Measurements from ENCODE around the gene LPCAT2.

The LPCAT2 gene

GRCh38 chr16:55576384-55576783 is 67.5 kb downstream of the LPCAT2 start:
- Histone ChIP-seq H3K4me1 (ENCODE audit: control insufficient read depth, low read depth, low read length) (no peaks in the 10 kb centered on the region), H3K79me2 (ENCODE audit: control insufficient read depth, insufficient read depth, low read length) (no peaks in the 10 kb centered on the region), H4K5ac (ENCODE audit: low read length) (no peak overlapping the region), H3K27ac (ENCODE audit: low read depth, low read length) (no peak overlapping the region), H3K18ac (ENCODE audit: low read length) (no peak overlapping the region), H2BK15ac (replicated peaks; ENCODE audit: low read depth) (no peak overlapping the region), H3K56ac (ENCODE audit: low read length) (no peak overlapping the region), H2BK120ac (ENCODE audit: low read depth, low read length) (no peak overlapping the region), H4K8ac (ENCODE audit: low read depth, low read length) (no peak overlapping the region), H3K23ac (ENCODE audit: low read length) (no peak overlapping the region), H3K4me3 (ENCODE audit: low read length) (no peak overlapping the region), H3K36me3 (ENCODE audit: control insufficient read depth, insufficient read depth, low read length) (no peaks in the 10 kb centered on the region), H3K79me1 (ENCODE audit: low read length) (no peaks in the 10 kb centered on the region), H3K4me2 (ENCODE audit: low read length) (no peak overlapping the region), H2AK5ac (ENCODE audit: low read length) (no peak overlapping the region), H3K4ac (ENCODE audit: low read depth, low read length) (no peak overlapping the region), H2BK5ac (ENCODE audit: low read length) (no peak overlapping the region), H3K9ac (ENCODE audit: low read length) (no peak overlapping the region), H3K27me3 (ENCODE audit: insufficient read depth, low read length, poor library complexity) (no peaks in the 10 kb centered on the region)
- WGBS (ENCODE audit: extremely low coverage, insufficient coverage, low lambda C conversion rate) = no CpG with 5 or more reads among the region's 2 CpGs
- DNase-seq = no peak

- H3K56ac ChIP-seq (ENCODE audit: low read length) = no peak overlapping the region
- H3K36me3 ChIP-seq (ENCODE audit: control insufficient read depth, insufficient read depth, low read length) = no peaks in the 10 kb centered on the region
- H3K23ac ChIP-seq (ENCODE audit: low read length) = no peak overlapping the region
- no peaks in the 10 kb centered on the region for H3K27me3 ChIP-seq (ENCODE audit: insufficient read depth, low read length, poor library complexity)
- H3K4ac ChIP-seq (ENCODE audit: low read depth, low read length) = no peak overlapping the region
- H2BK15ac ChIP-seq (replicated peaks; ENCODE audit: low read depth) = no peak overlapping the region
- no CpG with 5 or more reads among the region's 3 CpGs for WGBS (ENCODE audit: extremely low coverage, insufficient coverage, low lambda C conversion rate)
- no peak overlapping the region for H2AK5ac ChIP-seq (ENCODE audit: low read length)
- H4K5ac ChIP-seq (ENCODE audit: low read length) = no peak overlapping the region
- no peak overlapping the region for H2BK120ac ChIP-seq (ENCODE audit: low read depth, low read length)
- H3K27ac ChIP-seq (ENCODE audit: low read depth, low read length) = no peak overlapping the region
- H2BK5ac ChIP-seq (ENCODE audit: low read length) = no peak overlapping the region
- H3K79me1 ChIP-seq (ENCODE audit: low read length) = no peaks in the 10 kb centered on the region
- no peaks in the 10 kb centered on the region for H3K79me2 ChIP-seq (ENCODE audit: control insufficient read depth, insufficient read depth, low read length)
- no peak overlapping the region for H3K18ac ChIP-seq (ENCODE audit: low read length)
- no peak overlapping the region for H4K8ac ChIP-seq (ENCODE audit: low read depth, low read length)
- no peak for DNase-seq
- no peak overlapping the region for H3K9ac ChIP-seq (ENCODE audit: low read length)
- H3K4me3 ChIP-seq (ENCODE audit: low read length) = no peak overlapping the region
- H3K4me2 ChIP-seq (ENCODE audit: low read length) = no peak overlapping the region
- H3K4me1 ChIP-seq (ENCODE audit: control insufficient read depth, low read depth, low read length) = no peaks in the 10 kb centered on the region
Observed at GRCh38 chr16:55577887-55578286, 69.0 kb downstream of the LPCAT2 start.

GRCh38 chr16:55585631-55586030 is 76.8 kb downstream of the LPCAT2 start:
- no peak overlapping the region for H4K8ac ChIP-seq (ENCODE audit: low read depth, low read length)
- H2BK15ac ChIP-seq (replicated peaks; ENCODE audit: low read depth) = no peak overlapping the region
- H4K5ac ChIP-seq (ENCODE audit: low read length) = no peak overlapping the region
- WGBS (ENCODE audit: extremely low coverage, insufficient coverage, low lambda C conversion rate) = no CpG with 5 or more reads among the region's 2 CpGs
- H3K4me1 ChIP-seq (ENCODE audit: control insufficient read depth, low read depth, low read length) = no peaks in the 10 kb centered on the region
- no peak overlapping the region for H3K27ac ChIP-seq (ENCODE audit: low read depth, low read length)
- no peak for DNase-seq
- H3K27me3 ChIP-seq (ENCODE audit: insufficient read depth, low read length, poor library complexity) = no peaks in the 10 kb centered on the region
- no peak overlapping the region for H3K9ac ChIP-seq (ENCODE audit: low read length)
- H2BK5ac ChIP-seq (ENCODE audit: low read length) = no peak overlapping the region
- no peak overlapping the region for H3K18ac ChIP-seq (ENCODE audit: low read length)
- H3K4me3 ChIP-seq (ENCODE audit: low read length) = no peak overlapping the region
- H3K4ac ChIP-seq (ENCODE audit: low read depth, low read length) = no peak overlapping the region
- H3K79me1 ChIP-seq (ENCODE audit: low read length) = no peaks in the 10 kb centered on the region
- H3K36me3 ChIP-seq (ENCODE audit: control insufficient read depth, insufficient read depth, low read length) = no peaks in the 10 kb centered on the region
- no peaks in the 10 kb centered on the region for H3K79me2 ChIP-seq (ENCODE audit: control insufficient read depth, insufficient read depth, low read length)
- no peak overlapping the region for H3K23ac ChIP-seq (ENCODE audit: low read length)
- H2BK120ac ChIP-seq (ENCODE audit: low read depth, low read length) = no peak overlapping the region
- H2AK5ac ChIP-seq (ENCODE audit: low read length) = no peak overlapping the region
- H3K56ac ChIP-seq (ENCODE audit: low read length) = no peak overlapping the region
- no peak overlapping the region for H3K4me2 ChIP-seq (ENCODE audit: low read length)

GRCh38 chr16:55588799-55589198 is 79.9 kb downstream of the LPCAT2 start:
- H3K18ac ChIP-seq (ENCODE audit: low read length) = no peak overlapping the region
- H3K4me1 ChIP-seq (ENCODE audit: control insufficient read depth, low read depth, low read length) = no peaks in the 10 kb centered on the region
- H4K8ac ChIP-seq (ENCODE audit: low read depth, low read length) = no peak overlapping the region
- H3K36me3 ChIP-seq (ENCODE audit: control insufficient read depth, insufficient read depth, low read length) = no peaks in the 10 kb centered on the region
- no peak overlapping the region for H3K4ac ChIP-seq (ENCODE audit: low read depth, low read length)
- no peak overlapping the region for H3K4me2 ChIP-seq (ENCODE audit: low read length)
- no peak overlapping the region for H4K5ac ChIP-seq (ENCODE audit: low read length)
- H2AK5ac ChIP-seq (ENCODE audit: low read length) = no peak overlapping the region
- no peak overlapping the region for H3K23ac ChIP-seq (ENCODE audit: low read length)
- no peak overlapping the region for H3K4me3 ChIP-seq (ENCODE audit: low read length)
- DNase-seq = no peak
- no peak overlapping the region for H2BK15ac ChIP-seq (replicated peaks; ENCODE audit: low read depth)
- H2BK120ac ChIP-seq (ENCODE audit: low read depth, low read length) = no peak overlapping the region
- no peaks in the 10 kb centered on the region for H3K79me1 ChIP-seq (ENCODE audit: low read length)
- H2BK5ac ChIP-seq (ENCODE audit: low read length) = no peak overlapping the region
- H3K79me2 ChIP-seq (ENCODE audit: control insufficient read depth, insufficient read depth, low read length) = no peaks in the 10 kb centered on the region
- WGBS (ENCODE audit: extremely low coverage, insufficient coverage, low lambda C conversion rate) = no CpG with 5 or more reads among the region's 6 CpGs
- H3K27me3 ChIP-seq (ENCODE audit: insufficient read depth, low read length, poor library complexity) = no peaks in the 10 kb centered on the region
- H3K9ac ChIP-seq (ENCODE audit: low read length) = no peak overlapping the region
- no peak overlapping the region for H3K27ac ChIP-seq (ENCODE audit: low read depth, low read length)
- H3K56ac ChIP-seq (ENCODE audit: low read length) = no peak overlapping the region

- DNase-seq = no peak
- Histone ChIP-seq H3K79me2 (ENCODE audit: control insufficient read depth, insufficient read depth, low read length) (no peaks in the 10 kb centered on the region), H3K4me1 (ENCODE audit: control insufficient read depth, low read depth, low read length) (no peaks in the 10 kb centered on the region), H3K27ac (ENCODE audit: low read depth, low read length) (no peak overlapping the region), H3K27me3 (ENCODE audit: insufficient read depth, low read length, poor library complexity) (no peaks in the 10 kb centered on the region), H3K23ac (ENCODE audit: low read length) (no peak overlapping the region), H3K4me3 (ENCODE audit: low read length) (no peak overlapping the region), H2BK15ac (replicated peaks; ENCODE audit: low read depth) (no peak overlapping the region), H4K8ac (ENCODE audit: low read depth, low read length) (no peak overlapping the region), H3K9ac (ENCODE audit: low read length) (no peak overlapping the region), H4K5ac (ENCODE audit: low read length) (no peak overlapping the region), H3K4ac (ENCODE audit: low read depth, low read length) (no peak overlapping the region), H3K18ac (ENCODE audit: low read length) (no peak overlapping the region), H3K79me1 (ENCODE audit: low read length) (no peaks in the 10 kb centered on the region), H3K56ac (ENCODE audit: low read length) (no peak overlapping the region), H2AK5ac (ENCODE audit: low read length) (no peak overlapping the region), H2BK5ac (ENCODE audit: low read length) (no peak overlapping the region), H2BK120ac (ENCODE audit: low read depth, low read length) (no peak overlapping the region), H3K4me2 (ENCODE audit: low read length) (no peak overlapping the region), H3K36me3 (ENCODE audit: control insufficient read depth, insufficient read depth, low read length) (no peaks in the 10 kb centered on the region)
Observed at GRCh38 chr16:55592306-55592705, 83.4 kb downstream of the LPCAT2 start.

GRCh38 chr16:55597928-55598327 is 89.1 kb downstream of the LPCAT2 start:
- Histone ChIP-seq H3K56ac (ENCODE audit: low read length) (no peak overlapping the region), H3K4me2 (ENCODE audit: low read length) (no peak overlapping the region), H2BK15ac (replicated peaks; ENCODE audit: low read depth) (no peak overlapping the region), H3K18ac (ENCODE audit: low read length) (no peak overlapping the region), H2BK120ac (ENCODE audit: low read depth, low read length) (no peak overlapping the region), H3K4me3 (ENCODE audit: low read length) (no peak overlapping the region), H3K79me1 (ENCODE audit: low read length) (no peaks in the 10 kb centered on the region), H4K8ac (ENCODE audit: low read depth, low read length) (no peak overlapping the region), H2BK5ac (ENCODE audit: low read length) (no peak overlapping the region), H2AK5ac (ENCODE audit: low read length) (no peak overlapping the region), H3K9ac (ENCODE audit: low read length) (no peak overlapping the region), H3K4me1 (ENCODE audit: control insufficient read depth, low read depth, low read length) (no peaks in the 10 kb centered on the region), H3K79me2 (ENCODE audit: control insufficient read depth, insufficient read depth, low read length) (no peaks in the 10 kb centered on the region), H3K4ac (ENCODE audit: low read depth, low read length) (no peak overlapping the region), H3K23ac (ENCODE audit: low read length) (no peak overlapping the region), H3K36me3 (ENCODE audit: control insufficient read depth, insufficient read depth, low read length) (no peaks in the 10 kb centered on the region), H3K27me3 (ENCODE audit: insufficient read depth, low read length, poor library complexity) (no peaks in the 10 kb centered on the region), H3K27ac (ENCODE audit: low read depth, low read length) (no peak overlapping the region), H4K5ac (ENCODE audit: low read length) (no peak overlapping the region)
- no peak for DNase-seq
- no CpG with 5 or more reads among the region's 4 CpGs for whole genome bisulfite sequencing (ENCODE audit: extremely low coverage, insufficient coverage, low lambda C conversion rate)

Measured in mesendoderm (in vitro differentiated cells).